Spleen (tissue), 11 donors: ENCODE data around the gene LPP. TPM values are rescaled to one million over a fixed set of nuclear protein-coding genes. Genes with fewer than 3 reads are reported as not detected.

Experiments used
- DNase-seq: peaks from one replicate; pipeline ENCODE4 v3.0.0-alpha.2; 2020
- H3K27ac ChIP-seq, 8 donors: fragments of 200-600 bp; sonication (generic) in 7 of 8; 1 replicate in 4 of 8; 2 replicates in 4 of 8; pipeline versions ENCODE4 v1.5.0 to v1.8.0; 2016 to 2021; ENCODE audit warnings: inconsistent platforms in 4 of 8, mild to moderate bottlenecking in 4 of 8, moderate library complexity in 1 of 8
- H3K27me3 ChIP-seq, 7 donors: fragments of 200-600 bp; sonication (generic) in 6 of 7; replicated peaks in 1 of 7; 1 replicate in 4 of 7; 2 replicates in 3 of 7; pipeline versions ENCODE4 v1.5.0 to v1.8.0; 2016 to 2021; ENCODE audit warnings: inconsistent platforms in 3 of 7, mild to moderate bottlenecking in 1 of 7
- H3K36me3 ChIP-seq, 6 donors: fragments of 200-600 bp; sonication (generic) in 5 of 6; 1 replicate in 4 of 6; 2 replicates in 2 of 6; pipeline versions ENCODE4 v1.5.0 to v1.8.0; 2016 to 2021; ENCODE audit warnings: inconsistent platforms in 2 of 6
- H3K4me1 ChIP-seq, 6 donors: fragments of 200-600 bp; sonication (generic) in 5 of 6; 1 replicate in 3 of 6; 2 replicates in 3 of 6; pipeline versions ENCODE4 v1.5.0 to v1.8.0; 2016 to 2021; ENCODE audit warnings: inconsistent platforms in 3 of 6
- H3K4me3 ChIP-seq, 8 donors: fragments of 200-600 bp; sonication (generic) in 7 of 8; 1 replicate in 4 of 8; 2 replicates in 4 of 8; pipeline versions ENCODE4 v1.5.0 to v1.8.0; 2016 to 2021; ENCODE audit warnings: inconsistent platforms in 4 of 8, mild to moderate bottlenecking in 4 of 8, moderate library complexity in 2 of 8
- H3K9me3 ChIP-seq, 8 donors: fragments of 200-600 bp; sonication (generic) in 7 of 8; 1 replicate in 4 of 8; 2 replicates in 4 of 8; pipeline versions ENCODE4 v1.5.0 to v1.8.0; 2016 to 2021; ENCODE audit warnings: inconsistent platforms in 4 of 8
- POLR2A ChIP-seq, 3 donors: fragments of 450-650 bp; IDR thresholded peaks; one replicate each; pipeline ENCODE4 v1.5.1; 2017; ENCODE audit warnings: antibody characterized with exemption in 3 of 3, mild to moderate bottlenecking in 1 of 3
- POLR2AphosphoS5 ChIP-seq, 3 donors: sonication (generic); formaldehyde crosslinking; IDR thresholded peaks; one replicate each; pipeline ENCODE4 v1.5.1; 2017; ENCODE audit warnings: antibody characterized with exemption in 3 of 3
- WGBS, 5 donors: extraction: QIAGEN DNeasy Blood & Tissue Kit in 3 of 5; methylation state at CpG; one replicate each; pipeline versions ENCODE4 v1.1.5 to v1.1.7; 2013 to 2018; 5-methylcytosine and 5-hydroxymethylcytosine counted together
- intact Hi-C: fragments of 100-400 bp; cut with DNase I; formaldehyde crosslinking; loops from one replicate; pipeline ENCODE4 v1.15.0; 2023; ENCODE audit warnings: low total_unique reads
- polyA plus RNA-seq, 3 donors: library from polyadenylated mRNA; stranded (reverse); fragments of 200-250 nt; gene quantifications; one replicate each; pipeline ENCODE4 v1.2.1, GENCODE V29; 2013
- total RNA-seq, 7 donors: library from RNA; depleted of rRNA in 3 of 7; stranded (reverse); fragments of >200 nt in 3 of 7; fragmentation: NEBNext Ultra II Directional in 4 of 7; extraction: Animal tissue kit (Norgen Biotek cat#: 25700) in 4 of 7; gene quantifications; one replicate each; pipeline versions ENCODE4 v1.1.0 to v1.2.1, GENCODE V29; 2016 to 2021
- TF ChIP-seq, protein P1 (sequence below), 11 experiments: fragments of 200-600 bp in 7 of 11; fragments of 450-650 bp in 4 of 11; sonication (generic) in 4 of 11; IDR thresholded peaks in 8 of 11; conservative IDR thresholded peaks in 3 of 11; 1 replicate in 7 of 11; 2 replicates in 4 of 11; pipeline versions ENCODE4 v1.4.0 to v1.8.0; 2016 to 2021; ENCODE audit warnings: antibody characterized with exemption in 11 of 11, inconsistent platforms in 4 of 11, mild to moderate bottlenecking in 1 of 11
- donor health status: healthy with polysubstance abuse.
- donor health status: DM: no; HTN: no; CAD: no; lungs with moderate emphysema.
- donor health status: DM: no; HTN: no; CAD: no.
- donor health status: Bipolar disorder and iron deficiency.
- donor health status: healthy.
- donor health status: DM: no; HTN: no; CAD: no.
- donor health status: DM: yes; HTN: yes; CAD: no.

The LPP gene
- total and polyA plus RNA-seq, 10 donors: 2.4 to 270 (median 156) TPM

- no peak for DNase-seq
- intact Hi-C loops: no loop called here
- no peaks in the 10 kb centered on the region for H3K4me1 ChIP-seq
- no peak overlapping the region for H3K27ac ChIP-seq
- TF ChIP-seq, protein P1, sequence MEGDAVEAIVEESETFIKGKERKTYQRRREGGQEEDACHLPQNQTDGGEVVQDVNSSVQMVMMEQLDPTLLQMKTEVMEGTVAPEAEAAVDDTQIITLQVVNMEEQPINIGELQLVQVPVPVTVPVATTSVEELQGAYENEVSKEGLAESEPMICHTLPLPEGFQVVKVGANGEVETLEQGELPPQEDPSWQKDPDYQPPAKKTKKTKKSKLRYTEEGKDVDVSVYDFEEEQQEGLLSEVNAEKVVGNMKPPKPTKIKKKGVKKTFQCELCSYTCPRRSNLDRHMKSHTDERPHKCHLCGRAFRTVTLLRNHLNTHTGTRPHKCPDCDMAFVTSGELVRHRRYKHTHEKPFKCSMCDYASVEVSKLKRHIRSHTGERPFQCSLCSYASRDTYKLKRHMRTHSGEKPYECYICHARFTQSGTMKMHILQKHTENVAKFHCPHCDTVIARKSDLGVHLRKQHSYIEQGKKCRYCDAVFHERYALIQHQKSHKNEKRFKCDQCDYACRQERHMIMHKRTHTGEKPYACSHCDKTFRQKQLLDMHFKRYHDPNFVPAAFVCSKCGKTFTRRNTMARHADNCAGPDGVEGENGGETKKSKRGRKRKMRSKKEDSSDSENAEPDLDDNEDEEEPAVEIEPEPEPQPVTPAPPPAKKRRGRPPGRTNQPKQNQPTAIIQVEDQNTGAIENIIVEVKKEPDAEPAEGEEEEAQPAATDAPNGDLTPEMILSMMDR (IDR thresholded peaks at IDR 0.05 in 8 of 11, conservative IDR thresholded peaks at IDR 0.05 in 3 of 11): no peak
- TF ChIP-seq POLR2AphosphoS5 (IDR thresholded peaks at IDR 0.05): no peak
- no peak for TF ChIP-seq POLR2A (IDR thresholded peaks at IDR 0.05)
- H3K27me3 ChIP-seq: no peaks in the 10 kb centered on the region
- H3K4me3 ChIP-seq: no peak overlapping the region
- H3K36me3 ChIP-seq: no peaks in the 10 kb centered on the region
- H3K9me3 ChIP-seq: no peaks in the 10 kb centered on the region
- WGBS, 5 donors: 89 to 94% (median 91%) methylated on average over 4 of the region's 4 CpGs
Observed at GRCh38 chr3:188721312-188721711, 567.4 kb downstream of the LPP start.

DNA sequence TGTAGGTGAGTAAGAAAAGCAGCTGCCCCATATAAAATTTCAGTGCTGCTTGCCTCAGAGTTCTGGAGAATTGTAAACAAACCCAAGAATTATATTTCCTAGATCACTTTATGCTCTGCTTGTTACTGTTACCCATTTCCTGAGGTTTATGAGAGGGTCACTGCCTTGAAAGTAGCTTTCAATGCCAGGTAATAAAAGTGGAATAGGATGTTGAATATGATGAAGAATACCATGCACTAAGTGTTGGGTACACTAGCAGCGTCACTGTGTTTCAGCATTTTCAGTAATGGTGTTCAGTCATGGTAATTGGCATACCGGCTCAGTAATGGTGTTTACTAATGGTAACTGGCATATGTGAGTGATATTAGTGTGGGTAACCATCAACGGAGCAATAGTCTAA, 568.0 kb downstream of the LPP start:
- Histone ChIP-seq H3K9me3 (no peaks in the 10 kb centered on the region), H3K27me3 (no peaks in the 10 kb centered on the region), H3K36me3 (no peaks in the 10 kb centered on the region), H3K4me3 (no peak overlapping the region), H3K27ac (no peak overlapping the region), H3K4me1 (no peaks in the 10 kb centered on the region)
- TF ChIP-seq POLR2AphosphoS5 (IDR thresholded peaks at IDR 0.05) (no peak), POLR2A (IDR thresholded peaks at IDR 0.05) (no peak)
- TF ChIP-seq, protein P1 (IDR thresholded peaks at IDR 0.05 in 8 of 11, conservative IDR thresholded peaks at IDR 0.05 in 3 of 11): no peak
- intact Hi-C loops: no loop called here
- DNase-seq: no peak
- 72 to 94% (median 88%) methylated on average over 3 of the region's 3 CpGs for WGBS, 5 donors

DNA sequence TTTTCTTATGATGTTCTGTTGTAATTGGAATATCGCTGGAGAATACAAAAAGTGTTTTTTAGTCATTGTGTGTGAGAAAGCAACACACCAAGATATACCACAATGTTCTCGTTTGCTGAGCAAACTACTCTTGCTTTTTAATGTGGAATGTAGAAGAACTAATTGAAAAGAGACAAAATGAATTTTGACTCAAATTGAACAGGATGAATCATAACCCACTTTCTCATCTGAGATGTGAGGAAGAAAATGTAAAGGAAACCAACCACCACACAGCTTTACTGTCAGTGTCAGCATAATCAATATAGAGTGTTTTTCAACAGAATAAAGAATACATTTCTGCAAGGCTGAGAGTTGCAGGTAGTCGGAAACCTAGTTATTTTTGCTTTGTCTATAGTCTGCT, 569.0 kb downstream of the LPP start:
- intact Hi-C loops: no loop called here
- Histone ChIP-seq H3K4me1 (no peaks in the 10 kb centered on the region), H3K36me3 (no peaks in the 10 kb centered on the region), H3K27ac (no peak overlapping the region), H3K9me3 (no peaks in the 10 kb centered on the region), H3K27me3 (no peaks in the 10 kb centered on the region), H3K4me3 (no peak overlapping the region)
- 72 to 91% (median 80%) methylated on average over 3 of the region's 3 CpGs for WGBS, 5 donors
- no peak for TF ChIP-seq POLR2AphosphoS5 (IDR thresholded peaks at IDR 0.05)
- TF ChIP-seq, protein P1 (IDR thresholded peaks at IDR 0.05 in 8 of 11, conservative IDR thresholded peaks at IDR 0.05 in 3 of 11): no peak
- no peak for DNase-seq

- intact Hi-C loops: no loop called here
- DNase-seq: no peak
- 70 to 92% (median 78%) methylated on average over 2 of the region's 2 CpGs for WGBS, 5 donors
- H3K4me1 ChIP-seq: peaks cover 0 to 16% (median 13%) of the 10 kb centered on the region in 6 donors
- no peaks in the 10 kb centered on the region for H3K9me3 ChIP-seq
- H3K27me3 ChIP-seq: no peaks in the 10 kb centered on the region
- H3K27ac ChIP-seq: no peak overlapping the region
- H3K4me3 ChIP-seq: no peak overlapping the region
- no peaks in the 10 kb centered on the region for H3K36me3 ChIP-seq
- TF ChIP-seq POLR2AphosphoS5 (IDR thresholded peaks at IDR 0.05): no peak
- TF ChIP-seq POLR2A (IDR thresholded peaks at IDR 0.05): no peak
- TF ChIP-seq, protein P1 (IDR thresholded peaks at IDR 0.05 in 8 of 11, conservative IDR thresholded peaks at IDR 0.05 in 3 of 11): no peak
Observed at GRCh38 chr3:188727052-188727451, 573.1 kb downstream of the LPP start.
